ENCODE data around the gene PJA1. TPM values are rescaled to one million over a fixed set of nuclear protein-coding genes. Genes with fewer than 3 reads are reported as not detected.

Gene PJA1
- total RNA-seq, 3 donors from 2014 or later: 4.4 to 18.8 (median 5.2) TPM

DNA sequence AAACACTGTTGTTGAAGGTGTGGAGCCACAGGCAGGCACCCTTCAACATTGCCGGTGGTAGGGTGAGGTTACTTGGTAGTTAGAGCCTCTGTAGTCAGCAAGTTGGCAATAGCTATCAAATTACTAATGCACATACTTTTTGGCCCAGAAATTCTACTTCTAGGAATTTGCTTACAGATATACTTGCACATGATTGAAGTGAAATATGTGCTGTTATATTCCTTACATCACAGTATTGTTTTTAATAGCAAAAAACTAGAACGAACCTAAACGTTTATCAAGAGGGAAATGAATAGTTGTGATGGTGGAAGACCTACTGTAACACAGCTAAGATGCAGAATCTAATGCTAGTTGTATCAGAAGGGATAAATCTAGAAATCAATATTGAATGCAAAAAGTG, 7.7 kb upstream of the PJA1 start:
- Histone ChIP-seq H3K9me3 (no peaks in the 10 kb centered on the region), H3K4me3 (no peak overlapping the region), H3K4me1 (ENCODE audit: low read depth) (no peaks in the 10 kb centered on the region), H3K36me3 (ENCODE audit: low read depth) (no peaks in the 10 kb centered on the region)
- intact Hi-C loops (cut with DNase I, micrococcal nuclease): no loop called here
- ATAC-seq: no peak
- no peak for DNase-seq
- no peak for TF ChIP-seq CTCF (IDR thresholded peaks at IDR 0.05)

DNA sequence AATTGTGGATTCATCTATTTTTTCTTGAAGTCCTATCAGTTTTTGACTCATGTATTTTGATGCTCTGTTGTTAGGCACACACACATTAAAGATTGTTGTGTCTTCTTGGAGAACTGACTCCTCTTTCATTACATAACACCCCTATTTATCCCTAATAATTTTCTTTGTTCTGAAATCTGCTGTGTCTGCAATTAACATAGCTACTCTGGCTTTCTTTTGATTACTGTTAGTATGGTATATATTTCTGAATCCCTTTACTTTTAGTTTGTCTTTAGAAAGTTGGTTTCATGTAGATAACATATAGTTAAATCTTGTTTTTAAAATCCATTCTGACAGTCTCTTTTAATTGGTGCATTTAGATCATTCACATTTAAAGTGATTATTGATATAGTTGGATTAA, 5.1 kb upstream of the PJA1 start:
- no peaks in the 10 kb centered on the region for H3K4me1 ChIP-seq (ENCODE audit: low read depth)
- TF ChIP-seq CTCF (IDR thresholded peaks at IDR 0.05): no peak
- ATAC-seq: no peak
- no peaks in the 10 kb centered on the region for H3K36me3 ChIP-seq (ENCODE audit: low read depth)
- no peak overlapping the region for H3K4me3 ChIP-seq
- intact Hi-C loops (cut with DNase I, micrococcal nuclease): no loop called here
- H3K9me3 ChIP-seq: no peaks in the 10 kb centered on the region
- no peak for DNase-seq

DNA sequence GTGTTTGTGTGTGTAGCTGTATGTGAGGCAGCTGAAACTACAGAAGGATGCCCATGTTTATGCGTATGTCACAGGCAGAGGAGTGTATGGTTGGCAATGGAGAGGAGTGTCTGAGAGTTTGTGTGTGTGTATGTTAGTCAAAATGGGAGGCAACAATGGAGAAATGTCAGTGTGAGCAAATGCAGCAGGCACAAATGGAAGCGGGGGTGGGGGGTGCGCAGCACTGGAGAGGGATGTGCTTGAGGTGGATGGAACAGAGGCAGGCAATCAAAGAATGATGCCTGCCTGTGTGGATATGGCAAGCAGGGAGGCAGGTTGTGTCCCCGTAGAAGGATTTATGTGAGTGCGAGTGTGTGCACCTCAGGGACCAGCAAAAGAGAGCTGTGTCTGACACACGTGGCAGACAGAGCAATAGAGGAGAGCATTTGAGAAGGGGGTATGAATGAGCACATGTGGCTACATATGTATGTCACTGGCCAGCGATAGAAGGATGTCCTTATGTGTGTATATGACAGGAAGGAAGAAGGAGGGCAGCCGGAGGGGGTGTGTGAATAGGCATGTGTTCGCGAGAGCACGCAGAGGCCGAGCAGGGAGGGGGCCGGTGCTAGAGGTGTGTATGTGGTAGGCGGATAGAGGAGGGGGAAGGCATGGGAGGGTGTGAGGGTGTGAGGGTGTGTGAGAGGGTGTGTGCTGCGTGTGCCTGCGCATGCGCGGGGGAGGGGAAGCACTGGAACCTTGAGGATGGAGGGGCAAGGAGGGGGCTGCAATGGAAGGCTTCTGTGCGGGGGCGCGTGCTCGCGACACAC, 1.1 kb downstream of the PJA1 start:
- no peaks in the 10 kb centered on the region for H3K4me1 ChIP-seq (ENCODE audit: low read depth)
- peak; percentile 29 to 71 (median 47) for DNase-seq

DNA sequence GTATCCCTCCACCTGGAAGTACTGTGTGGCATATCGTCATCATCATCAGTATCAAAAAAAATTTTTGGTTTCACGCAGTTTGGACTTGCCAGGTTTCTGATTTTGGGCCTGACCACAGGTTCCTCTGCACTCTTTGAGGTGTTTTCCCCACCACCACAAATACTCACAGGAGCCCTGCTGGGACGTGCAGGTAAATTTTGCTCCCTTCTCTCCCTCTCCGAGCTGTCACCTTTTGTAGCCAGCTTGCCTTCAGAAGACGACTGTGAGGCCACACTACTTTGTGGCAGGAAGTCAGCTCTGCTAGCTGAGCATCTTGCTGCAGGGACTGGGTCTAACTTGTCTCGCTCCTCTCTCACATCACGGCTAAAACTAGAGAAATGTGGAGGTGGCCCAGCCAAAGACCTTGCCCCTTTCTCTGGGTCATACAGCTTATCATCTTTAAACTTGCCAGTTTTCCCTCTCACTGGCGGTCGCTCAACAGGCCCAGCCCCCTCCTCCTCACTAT, 2.8 kb downstream of the PJA1 start:
- intact Hi-C loops (cut with DNase I, micrococcal nuclease): no loop called here
- no peak for ATAC-seq
- DNase-seq: no peak
- TF ChIP-seq CTCF (IDR thresholded peaks at IDR 0.05): no peak
- no peak overlapping the region for H3K4me3 ChIP-seq
- no peaks in the 10 kb centered on the region for H3K4me1 ChIP-seq (ENCODE audit: low read depth)
- H3K36me3 ChIP-seq (ENCODE audit: low read depth): no peaks in the 10 kb centered on the region
- no peaks in the 10 kb centered on the region for H3K9me3 ChIP-seq

More for the DNA sequence above, 1.1 kb downstream of the PJA1 start:
- no peak for TF ChIP-seq CTCF (IDR thresholded peaks at IDR 0.05)
- peak; percentile 79 for ATAC-seq
- Histone ChIP-seq H3K9me3 (no peaks in the 10 kb centered on the region), H3K36me3 (ENCODE audit: low read depth) (no peaks in the 10 kb centered on the region), H3K4me3 (no peak overlapping the region)
- intact Hi-C loops (cut with DNase I, micrococcal nuclease): no loop called here

- ATAC-seq (no peak), DNase-seq (no peak)
- Histone ChIP-seq H3K4me1 (ENCODE audit: low read depth) (no peaks in the 10 kb centered on the region), H3K36me3 (ENCODE audit: low read depth) (no peaks in the 10 kb centered on the region), H3K4me3 (no peak overlapping the region), H3K9me3 (no peaks in the 10 kb centered on the region)
- intact Hi-C loops (cut with DNase I, micrococcal nuclease): no loop called here
- no peak for TF ChIP-seq CTCF (IDR thresholded peaks at IDR 0.05)
Observed at GRCh38 chrX:69161786-69162349, 3.4 kb downstream of the PJA1 start.

All from mucosa of descending colon (tissue), 3 donors.